ENCODE data around the gene MICAL3.
"Not testable (repeated sequence)": the region's sequence is repeated elsewhere in the genome, so short reads cannot be mapped to it uniquely, and the experiment has no call there.

The MICAL3 gene

GRCh38 chr22:18024276-18024939 lies at the start of gene MICAL3:
MICAL3 (minus strand) TSS chr22:18024561; CDS start chr22:17906812, 117,749 bp downstream.
- peak; percentile 56 for DNase-seq

- not testable (repeated sequence) for DNase-seq
Measured at GRCh38 chr22:18073927-18074326, 49.6 kb upstream of the MICAL3 start.

DNA sequence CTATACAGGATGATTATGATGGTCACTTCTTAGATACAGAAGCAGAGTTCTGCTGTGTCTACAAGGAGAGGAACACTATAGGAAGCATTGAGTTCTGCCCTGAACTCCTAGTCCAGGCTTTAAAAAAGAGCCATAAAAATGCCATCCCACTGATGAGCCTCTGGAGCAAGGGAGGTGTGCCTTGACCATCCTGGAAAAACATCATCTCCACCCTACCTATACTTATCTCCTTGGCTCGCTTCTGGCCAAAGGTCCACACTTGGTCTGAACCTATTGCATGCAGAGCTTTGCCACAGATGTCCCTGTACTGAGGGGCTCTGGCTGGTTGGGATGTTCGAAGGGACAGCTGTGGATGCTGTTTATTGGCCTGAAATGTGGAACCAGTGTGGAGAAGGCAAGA lies 49.1 kb upstream of the MICAL3 start:
- no peak for DNase-seq

GRCh38 chr22:18071968-18072310 lies 47.6 kb upstream of the MICAL3 start:
- DNase-seq: no peak

- DNase-seq: not testable (repeated sequence)
Measured at GRCh38 chr22:18071307-18071967, 47.1 kb upstream of the MICAL3 start.

- DNase-seq: no peak
Measured at GRCh38 chr22:18070556-18071306, 46.4 kb upstream of the MICAL3 start.

- DNase-seq: no peak
Measured at GRCh38 chr22:18070041-18070440, 45.7 kb upstream of the MICAL3 start.

DNA sequence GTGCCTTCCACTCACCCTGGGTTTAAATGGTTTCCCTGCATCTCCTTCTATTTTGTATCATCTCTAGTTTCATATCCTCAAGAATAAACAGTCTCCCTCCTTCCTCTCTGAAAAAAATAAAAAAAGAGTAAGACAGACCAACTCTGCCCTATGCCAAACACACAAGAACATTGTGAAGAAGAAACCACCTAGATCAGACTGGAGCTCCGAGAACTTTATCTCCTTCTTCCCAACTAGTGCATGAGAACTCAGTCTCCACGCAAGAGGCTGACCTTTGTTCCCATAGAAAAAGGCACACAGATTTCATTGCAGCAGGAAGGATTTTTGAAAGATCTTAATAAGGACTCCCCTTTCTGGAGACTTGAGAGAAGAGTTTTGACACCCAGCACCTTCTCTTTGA lies 44.7 kb upstream of the MICAL3 start:
- no peak for DNase-seq

DNA sequence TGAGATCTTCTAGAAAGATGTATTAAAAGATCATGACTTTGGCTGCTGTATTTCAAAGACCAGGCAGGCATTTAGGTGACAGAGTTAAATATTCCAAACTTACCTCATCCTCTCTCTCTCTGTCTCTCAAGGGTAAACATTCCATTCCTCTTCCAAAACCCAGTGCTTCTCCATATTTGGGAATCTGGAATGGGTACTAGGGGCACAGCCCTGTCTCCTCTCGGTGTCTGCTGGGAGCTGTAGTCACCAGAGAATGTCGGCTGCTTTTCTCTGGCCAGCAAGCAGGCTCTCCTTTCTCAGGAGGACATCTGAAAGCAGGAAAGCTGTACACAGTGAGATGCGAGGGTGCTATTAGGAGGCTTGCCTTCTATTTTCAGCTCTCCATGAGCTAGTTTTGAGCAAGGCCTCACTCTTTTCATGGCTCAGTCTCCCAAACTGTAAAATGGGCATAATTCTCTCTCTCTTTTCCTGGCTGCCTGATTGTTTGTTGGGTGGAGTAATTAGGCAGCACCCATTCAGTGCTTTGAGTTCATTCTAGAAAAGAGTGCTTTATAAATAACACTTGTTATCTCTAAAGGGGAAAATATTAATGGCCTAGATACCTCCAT lies 44.1 kb upstream of the MICAL3 start:
- no peak for DNase-seq

DNA sequence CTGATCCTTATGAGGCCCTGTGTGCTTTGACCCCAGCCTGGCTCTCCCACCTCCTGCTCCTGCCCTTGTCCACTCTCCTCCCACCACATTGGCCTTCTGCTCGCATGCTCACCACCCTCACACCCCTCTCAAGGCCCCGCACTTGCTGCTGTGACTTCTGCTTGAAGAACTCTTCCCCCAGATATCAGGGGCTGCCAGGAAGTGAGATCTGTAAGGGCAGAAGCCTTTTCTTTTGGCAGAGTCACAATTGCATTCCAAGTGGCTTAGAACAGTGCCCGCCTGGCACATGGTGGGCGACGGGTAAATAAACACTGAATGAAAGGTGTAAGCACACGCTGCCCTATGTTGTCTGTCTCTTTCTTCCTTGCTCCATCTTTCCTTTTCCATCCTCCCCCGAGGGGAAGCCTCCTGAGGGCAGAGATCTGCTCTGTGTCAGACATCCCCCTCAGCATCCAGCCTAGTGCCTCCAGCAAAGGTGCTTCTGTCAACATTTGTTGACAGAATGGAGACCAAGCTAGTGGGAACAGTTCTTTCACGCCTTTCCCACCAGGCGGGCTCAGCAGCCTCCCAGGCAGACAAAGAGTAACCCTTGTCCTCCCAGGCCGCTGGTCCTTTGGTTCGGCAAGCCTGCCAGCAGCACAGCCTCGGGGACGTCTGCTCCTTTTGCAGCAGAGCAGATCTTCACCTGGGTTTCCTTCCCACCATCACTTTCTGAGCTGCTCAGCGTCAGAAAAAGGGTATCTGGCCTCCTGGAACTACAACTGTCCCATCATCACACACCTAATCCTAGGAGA lies 43.4 kb upstream of the MICAL3 start:
- DNase-seq: no peak

- no peak for DNase-seq
Measured at GRCh38 chr22:18067121-18067520, 42.8 kb upstream of the MICAL3 start.

DNA sequence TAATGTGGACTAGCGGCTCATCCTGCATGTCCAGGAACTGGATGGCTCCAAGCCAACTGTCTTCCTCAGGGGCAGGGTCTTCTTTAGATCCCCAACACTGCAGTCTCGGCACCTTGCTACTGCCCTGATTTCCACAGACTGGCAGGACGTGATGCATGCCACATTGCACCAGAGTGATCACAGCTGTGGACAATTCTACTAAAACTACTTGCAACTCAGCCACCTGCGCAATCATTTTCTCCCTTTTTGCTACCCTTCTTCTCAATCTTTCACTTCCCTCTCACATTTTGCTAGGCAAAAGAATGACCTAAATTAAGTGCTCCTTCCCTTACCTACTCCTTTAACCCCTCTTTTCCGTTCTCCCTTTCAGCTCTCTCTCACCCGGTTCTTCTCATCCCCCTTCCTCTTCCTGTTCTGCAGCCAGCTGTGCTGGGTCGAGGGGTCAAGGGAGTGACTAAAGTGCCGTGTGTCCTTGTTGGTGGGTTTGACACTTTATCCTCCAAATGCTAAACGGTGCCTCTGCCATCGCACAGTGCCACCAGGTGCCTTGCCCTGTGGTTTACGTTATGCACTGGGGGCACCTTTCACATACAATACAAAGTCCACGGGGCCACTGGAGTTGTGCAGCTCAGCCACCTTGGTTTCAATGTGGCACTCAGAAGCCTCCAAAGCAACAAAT lies 42.0 kb upstream of the MICAL3 start:
- no peak for DNase-seq

- no peak for DNase-seq
Measured at GRCh38 chr22:18065256-18065655, 40.9 kb upstream of the MICAL3 start.

DNA sequence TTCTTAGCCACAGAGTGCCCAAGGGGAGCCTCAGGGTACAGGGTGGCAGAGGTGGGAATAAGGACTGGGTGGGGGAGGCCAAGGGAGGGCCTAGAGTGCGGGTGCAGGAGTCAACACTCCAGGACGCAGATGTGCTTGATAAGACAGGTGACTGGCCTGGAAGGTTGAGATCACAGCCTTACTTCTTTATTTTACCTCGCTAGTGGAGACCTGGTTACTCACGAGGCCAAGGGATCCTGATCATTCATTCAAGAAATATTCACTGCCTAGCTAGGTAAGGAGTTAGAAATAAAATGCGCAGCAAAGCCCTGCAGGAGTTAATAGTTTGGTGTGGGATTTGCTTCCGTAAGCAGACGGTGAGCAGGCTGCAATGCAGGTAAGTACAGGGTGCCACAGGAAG lies 40.3 kb upstream of the MICAL3 start:
- no peak for DNase-seq

DNA sequence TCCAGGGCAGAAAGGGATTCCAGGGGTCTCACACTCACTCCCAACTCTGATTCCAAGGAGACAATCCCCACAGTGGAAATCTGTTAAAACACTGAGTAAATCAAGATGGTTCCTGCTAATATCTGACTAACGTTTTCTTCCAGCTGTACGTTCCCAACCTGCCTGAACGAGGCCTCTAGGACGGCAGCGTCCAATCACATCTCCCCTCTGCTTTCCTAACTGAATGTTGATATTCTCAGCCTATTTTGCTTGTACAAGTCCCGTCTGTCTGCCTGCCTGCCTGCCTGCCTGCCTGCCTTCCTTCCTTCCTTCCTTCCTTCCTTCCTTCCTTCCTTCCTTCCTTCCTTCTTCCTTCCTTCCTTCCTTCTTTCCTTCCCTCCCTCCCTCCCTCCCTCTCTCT lies 39.4 kb upstream of the MICAL3 start:
- DNase-seq: not testable (repeated sequence)

GRCh38 chr22:18063306-18063705 lies 38.9 kb upstream of the MICAL3 start:
- no peak for DNase-seq

- no peak for DNase-seq
Measured at GRCh38 chr22:18062421-18062820, 38.1 kb upstream of the MICAL3 start.

- DNase-seq: no peak
Measured at GRCh38 chr22:18060646-18061620, 36.6 kb upstream of the MICAL3 start.

DNA sequence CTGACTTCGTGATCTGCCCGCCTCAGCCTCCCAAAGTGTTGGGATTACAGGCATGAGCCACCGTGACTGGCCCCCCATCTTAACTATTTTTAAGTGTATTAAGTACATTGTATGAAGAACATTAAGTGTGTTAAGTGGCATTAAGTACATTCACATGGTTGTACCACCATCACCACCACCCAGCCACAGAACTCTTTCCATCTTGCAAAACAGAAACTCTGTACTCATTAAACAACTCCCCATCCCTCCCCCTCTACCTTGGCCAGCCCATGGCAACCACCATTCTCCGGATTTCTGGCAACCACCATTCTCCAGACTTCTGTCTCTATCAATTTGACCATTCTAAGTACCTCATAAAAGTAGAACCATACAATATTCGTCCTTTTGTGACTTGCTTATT lies 35.6 kb upstream of the MICAL3 start:
- DNase-seq: no peak

DNA sequence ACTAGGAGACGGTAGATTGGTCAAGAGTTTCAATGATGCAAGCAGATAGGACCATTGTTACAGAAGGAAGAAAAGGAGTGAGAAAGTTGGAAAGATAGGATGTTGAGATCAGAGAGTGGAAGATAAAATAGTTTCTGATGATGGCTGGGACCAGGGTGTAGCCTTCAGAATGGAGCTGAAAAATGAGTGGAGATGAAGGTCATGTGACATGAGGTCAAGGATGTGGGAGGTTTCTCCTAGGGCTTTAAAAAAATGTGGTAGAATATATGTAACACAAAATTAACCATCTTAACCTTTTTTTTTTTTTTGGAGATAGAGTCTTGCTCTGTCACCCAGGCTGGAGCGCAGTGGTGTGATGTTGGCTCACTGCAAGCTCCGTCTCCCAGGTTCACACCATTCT lies 35.1 kb upstream of the MICAL3 start:
- no peak for DNase-seq

DNA sequence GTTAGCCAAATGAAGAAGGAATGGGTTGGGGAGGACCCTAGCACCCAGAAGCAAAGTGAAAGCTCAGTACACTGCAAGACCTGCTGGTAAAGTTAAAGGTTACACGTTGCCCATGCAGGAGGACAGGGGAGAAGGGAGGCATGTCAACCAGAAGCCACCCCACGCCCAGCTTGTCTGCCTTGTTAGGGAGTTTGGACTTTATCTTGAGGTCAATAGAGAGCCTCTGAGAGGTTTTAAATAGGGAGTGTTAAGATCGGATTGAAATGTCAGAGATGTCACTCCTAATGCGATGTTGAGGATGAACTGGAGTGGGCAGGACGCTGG lies 34.7 kb upstream of the MICAL3 start:
- no peak for DNase-seq
